Measurements from ENCODE around the gene NFE2L3. TPM values are rescaled to one million over a fixed set of nuclear protein-coding genes. Genes with fewer than 3 reads are reported as not detected.

The NFE2L3 gene
- total RNA-seq, 4 donors from 2014 or later = 37.9 to 59.1 (median 45.0) TPM

- intact Hi-C loops (cut with DNase I; ENCODE audit: low total_unique reads) = no loop called here
- H3K4me3 ChIP-seq (ENCODE audit: low read depth, poor library complexity, severe bottlenecking) = no peak overlapping the region
- TF ChIP-seq POLR2A (IDR thresholded peaks at IDR 0.05) = no peak
- no peak for TF ChIP-seq CTCF (IDR thresholded peaks at IDR 0.05)
- WGBS, 2 donors = 67 to 71% methylated on average over 7 of the region's 7 CpGs
- no peak for DNase-seq (ENCODE audit: low spot score in 2 of 2)
Measured at GRCh38 chr7:26178272-26178960, 26.4 kb downstream of the NFE2L3 start.

- DNase-seq (ENCODE audit: low spot score in 2 of 2) = no peak
- intact Hi-C loops (cut with DNase I; ENCODE audit: low total_unique reads) = no loop called here
- 68 to 82% methylated on average over 5 of the region's 5 CpGs for WGBS, 2 donors
- TF ChIP-seq POLR2A (IDR thresholded peaks at IDR 0.05) (no peak), CTCF (IDR thresholded peaks at IDR 0.05) (no peak)
- H3K4me3 ChIP-seq (ENCODE audit: low read depth, poor library complexity, severe bottlenecking) = no peak overlapping the region
Measured at GRCh38 chr7:26179422-26179821, 27.4 kb downstream of the NFE2L3 start.

- 64 to 65% methylated on average over 8 of the region's 8 CpGs for WGBS, 2 donors
- no peak for DNase-seq (ENCODE audit: low spot score in 2 of 2)
- intact Hi-C loops (cut with DNase I; ENCODE audit: low total_unique reads) = no loop called here
- no peak for TF ChIP-seq POLR2A (IDR thresholded peaks at IDR 0.05)
- TF ChIP-seq CTCF (IDR thresholded peaks at IDR 0.05) = no peak
- no peak overlapping the region for H3K4me3 ChIP-seq (ENCODE audit: low read depth, poor library complexity, severe bottlenecking)
Measured at GRCh38 chr7:26179826-26180497, 28.0 kb downstream of the NFE2L3 start.

GRCh38 chr7:26180792-26181198 lies 28.8 kb downstream of the NFE2L3 start:
- TF ChIP-seq CTCF (IDR thresholded peaks at IDR 0.05) (no peak), POLR2A (IDR thresholded peaks at IDR 0.05) (no peak)
- WGBS, 2 donors = 71 to 74% methylated on average over 5 of the region's 5 CpGs
- intact Hi-C loops (cut with DNase I; ENCODE audit: low total_unique reads) = no loop called here
- H3K4me3 ChIP-seq (ENCODE audit: low read depth, poor library complexity, severe bottlenecking) = no peak overlapping the region
- no peak for DNase-seq (ENCODE audit: low spot score in 2 of 2)

DNA sequence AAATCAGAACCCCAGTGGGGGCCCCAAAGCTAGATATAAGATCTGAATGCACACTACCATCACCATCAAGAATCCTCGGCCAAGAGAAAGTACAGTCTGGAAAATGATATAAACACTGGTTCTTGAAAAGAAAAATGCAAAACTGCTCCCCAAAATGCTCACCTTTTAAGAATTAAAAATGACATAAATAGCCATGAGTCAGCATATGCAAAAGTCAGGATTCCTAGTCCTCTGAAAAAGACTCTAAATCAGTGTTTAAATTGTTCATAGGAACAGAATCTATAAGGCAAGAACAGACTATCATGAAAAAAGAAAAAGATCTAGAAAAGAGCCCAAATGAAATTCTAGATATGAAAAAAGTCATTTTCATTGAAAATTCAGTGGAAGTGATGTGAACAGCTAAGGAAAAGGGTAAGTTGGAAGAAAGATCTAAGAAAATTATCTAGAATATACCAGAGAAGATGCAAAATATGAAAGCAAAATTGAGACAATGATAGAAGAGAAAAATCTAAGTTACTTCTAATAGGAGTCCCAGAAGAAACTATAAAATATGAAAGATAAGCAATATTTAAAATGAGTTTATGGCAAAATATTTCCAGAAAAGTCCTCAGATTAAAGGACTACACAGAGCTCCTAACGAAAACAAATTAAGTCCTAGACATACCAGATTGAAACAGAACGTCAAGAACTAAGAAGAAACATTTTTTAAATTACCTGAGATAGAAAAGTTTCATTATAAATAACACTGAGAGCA lies 29.7 kb downstream of the NFE2L3 start:
- WGBS, 2 donors = 60 to 71% methylated on average over 3 of the region's 3 CpGs
- H3K4me3 ChIP-seq (ENCODE audit: low read depth, poor library complexity, severe bottlenecking) = no peak overlapping the region
- DNase-seq (ENCODE audit: low spot score in 2 of 2) = no peak
- intact Hi-C loops (cut with DNase I; ENCODE audit: low total_unique reads) = no loop called here
- no peak for TF ChIP-seq POLR2A (IDR thresholded peaks at IDR 0.05)
- TF ChIP-seq CTCF (IDR thresholded peaks at IDR 0.05) = no peak
